Stomach (tissue), 4 donors: Measurements from ENCODE around the gene MAT2A.

Source experiments
- POLR2AphosphoS5 ChIP-seq, 3 donors: sonication (generic); formaldehyde crosslinking; IDR thresholded peaks; one replicate each; pipeline ENCODE4 v1.6.1; 2016; ENCODE audit warnings: antibody characterized with exemption in 3 of 3
- TF ChIP-seq, protein P1 (sequence below), 7 experiments: fragments of 450-650 bp in 4 of 7; fragments of 200-600 bp in 3 of 7; sonication (generic) in 3 of 7; IDR thresholded peaks; one replicate each; pipeline ENCODE4 v1.5.1; 2016 to 2019; ENCODE audit warnings: antibody characterized with exemption in 7 of 7, control low read depth in 2 of 7, mild to moderate bottlenecking in 1 of 7

GRCh38 chr2:85564144-85564563, 25.2 kb downstream of the MAT2A start:
- TF ChIP-seq, protein P1, sequence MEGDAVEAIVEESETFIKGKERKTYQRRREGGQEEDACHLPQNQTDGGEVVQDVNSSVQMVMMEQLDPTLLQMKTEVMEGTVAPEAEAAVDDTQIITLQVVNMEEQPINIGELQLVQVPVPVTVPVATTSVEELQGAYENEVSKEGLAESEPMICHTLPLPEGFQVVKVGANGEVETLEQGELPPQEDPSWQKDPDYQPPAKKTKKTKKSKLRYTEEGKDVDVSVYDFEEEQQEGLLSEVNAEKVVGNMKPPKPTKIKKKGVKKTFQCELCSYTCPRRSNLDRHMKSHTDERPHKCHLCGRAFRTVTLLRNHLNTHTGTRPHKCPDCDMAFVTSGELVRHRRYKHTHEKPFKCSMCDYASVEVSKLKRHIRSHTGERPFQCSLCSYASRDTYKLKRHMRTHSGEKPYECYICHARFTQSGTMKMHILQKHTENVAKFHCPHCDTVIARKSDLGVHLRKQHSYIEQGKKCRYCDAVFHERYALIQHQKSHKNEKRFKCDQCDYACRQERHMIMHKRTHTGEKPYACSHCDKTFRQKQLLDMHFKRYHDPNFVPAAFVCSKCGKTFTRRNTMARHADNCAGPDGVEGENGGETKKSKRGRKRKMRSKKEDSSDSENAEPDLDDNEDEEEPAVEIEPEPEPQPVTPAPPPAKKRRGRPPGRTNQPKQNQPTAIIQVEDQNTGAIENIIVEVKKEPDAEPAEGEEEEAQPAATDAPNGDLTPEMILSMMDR (IDR thresholded peaks at IDR 0.05) = no peak
- TF ChIP-seq POLR2AphosphoS5 (IDR thresholded peaks at IDR 0.05) = no peak
